ENCODE measurements around the gene C1QTNF7.

The C1QTNF7 gene

GRCh38 chr4:15416357-15417232 lies 11.2 kb upstream of the C1QTNF7 start:
- no peak for DNase-seq

GRCh38 chr4:15417233-15417660 lies 10.6 kb upstream of the C1QTNF7 start:
- DNase-seq: no peak

- no peak for DNase-seq
Measured at GRCh38 chr4:15418956-15419355, 8.9 kb upstream of the C1QTNF7 start.

GRCh38 chr4:15420642-15421041 lies 7.2 kb upstream of the C1QTNF7 start:
- DNase-seq: no peak

GRCh38 chr4:15423285-15423711 lies 4.5 kb upstream of the C1QTNF7 start:
- no peak for DNase-seq

- DNase-seq: no peak
Measured at GRCh38 chr4:15425520-15425919, 2.3 kb upstream of the C1QTNF7 start.

GRCh38 chr4:15427161-15427560 lies 672 bp upstream of the C1QTNF7 start:
- no peak for DNase-seq

GRCh38 chr4:15428611-15429010 lies 778 bp downstream of the C1QTNF7 start:
- DNase-seq: no peak

GRCh38 chr4:15434091-15434490 lies 6.3 kb downstream of the C1QTNF7 start:
- DNase-seq: no peak

GRCh38 chr4:15434676-15435075 lies 6.8 kb downstream of the C1QTNF7 start:
- DNase-seq: no peak

GRCh38 chr4:15436513-15436912 lies 8.7 kb downstream of the C1QTNF7 start:
- DNase-seq: no peak

GRCh38 chr4:15438939-15439524 lies 11.2 kb downstream of the C1QTNF7 start:
- no peak for DNase-seq

GRCh38 chr4:15443371-15444160 lies 15.7 kb downstream of the C1QTNF7 start:
- DNase-seq: no peak

- DNase-seq: no peak
Measured at GRCh38 chr4:15444276-15444675, 16.4 kb downstream of the C1QTNF7 start.

GRCh38 chr4:15444879-15445547 lies 17.2 kb downstream of the C1QTNF7 start:
- no peak for DNase-seq

- no peak for DNase-seq
Measured at GRCh38 chr4:15451181-15451865, 23.5 kb downstream of the C1QTNF7 start.

- DNase-seq: no peak
Measured at GRCh38 chr4:15451866-15452765, 24.3 kb downstream of the C1QTNF7 start.

GRCh38 chr4:15455290-15455689 lies 27.5 kb downstream of the C1QTNF7 start:
- no peak for DNase-seq

GRCh38 chr4:15457406-15458201 lies 29.8 kb downstream of the C1QTNF7 start:
- DNase-seq: no peak

- DNase-seq: no peak
Measured at GRCh38 chr4:15458616-15459015, 30.8 kb downstream of the C1QTNF7 start.
